GM08714 (cell line): ENCODE results near the gene OR10D3.

Experiments
- H3K4me3 ChIP-seq: fragments of 200-500 bp; sonication (Bioruptor generic); 2 replicates; pipeline ENCODE4 v1.5.1; 2014; ENCODE audit warnings: mild to moderate bottlenecking, low read length, inconsistent platforms
- ZNF274 ChIP-seq: IDR thresholded peaks from 2 replicates; pipeline ENCODE4 v1.6.1; 2012; ENCODE audit warnings: mild to moderate bottlenecking, low read depth, low read length

OR10D3 gene

GRCh38 chr11:124174001-124174583, 9.1 kb upstream of the OR10D3 start:
- TF ChIP-seq ZNF274, result no peak
- no peak overlapping the region for H3K4me3 ChIP-seq

GRCh38 chr11:124176925-124177715, 6.0 kb upstream of the OR10D3 start:
- H3K4me3 ChIP-seq, result no peak overlapping the region
- no peak for TF ChIP-seq ZNF274

GRCh38 chr11:124179310-124179709, 3.8 kb upstream of the OR10D3 start:
- H3K4me3 ChIP-seq, result no peak overlapping the region

GRCh38 chr11:124190298-124191139, 7.4 kb downstream of the OR10D3 start:
- no peak for TF ChIP-seq ZNF274
- H3K4me3 ChIP-seq, result no peak overlapping the region

More at GRCh38 chr11:124179310-124179709, 3.8 kb upstream of the OR10D3 start:
- no peak for TF ChIP-seq ZNF274

GRCh38 chr11:124193221-124194010, 10.3 kb downstream of the OR10D3 start:
- TF ChIP-seq ZNF274, result no peak
- no peak overlapping the region for H3K4me3 ChIP-seq

GRCh38 chr11:124194293-124195188, 11.4 kb downstream of the OR10D3 start:
- no peak for TF ChIP-seq ZNF274

GRCh38 chr11:124195189-124195734, 12.1 kb downstream of the OR10D3 start:
- no peak overlapping the region for H3K4me3 ChIP-seq
- TF ChIP-seq ZNF274, result no peak

More at GRCh38 chr11:124194293-124195188, 11.4 kb downstream of the OR10D3 start:
- H3K4me3 ChIP-seq, result no peak overlapping the region

GRCh38 chr11:124197999-124198398, 14.9 kb downstream of the OR10D3 start:
- no peak for TF ChIP-seq ZNF274
- H3K4me3 ChIP-seq, result no peak overlapping the region

GRCh38 chr11:124198897-124199296, 15.8 kb downstream of the OR10D3 start:
- TF ChIP-seq ZNF274, result no peak
- no peak overlapping the region for H3K4me3 ChIP-seq

GRCh38 chr11:124199702-124200101, 16.6 kb downstream of the OR10D3 start:
- no peak for TF ChIP-seq ZNF274

GRCh38 chr11:124200671-124201070, 17.5 kb downstream of the OR10D3 start:
- H3K4me3 ChIP-seq, result no peak overlapping the region
- TF ChIP-seq ZNF274, result no peak

More at GRCh38 chr11:124199702-124200101, 16.6 kb downstream of the OR10D3 start:
- no peak overlapping the region for H3K4me3 ChIP-seq

GRCh38 chr11:124202951-124203350, 19.8 kb downstream of the OR10D3 start:
- no peak for TF ChIP-seq ZNF274
- no peak overlapping the region for H3K4me3 ChIP-seq
